ENCODE data around the gene AGBL3.
A peak's percentile ranks its signal among the peaks of the same experiment; 100 is the strongest.

The AGBL3 gene

DNA sequence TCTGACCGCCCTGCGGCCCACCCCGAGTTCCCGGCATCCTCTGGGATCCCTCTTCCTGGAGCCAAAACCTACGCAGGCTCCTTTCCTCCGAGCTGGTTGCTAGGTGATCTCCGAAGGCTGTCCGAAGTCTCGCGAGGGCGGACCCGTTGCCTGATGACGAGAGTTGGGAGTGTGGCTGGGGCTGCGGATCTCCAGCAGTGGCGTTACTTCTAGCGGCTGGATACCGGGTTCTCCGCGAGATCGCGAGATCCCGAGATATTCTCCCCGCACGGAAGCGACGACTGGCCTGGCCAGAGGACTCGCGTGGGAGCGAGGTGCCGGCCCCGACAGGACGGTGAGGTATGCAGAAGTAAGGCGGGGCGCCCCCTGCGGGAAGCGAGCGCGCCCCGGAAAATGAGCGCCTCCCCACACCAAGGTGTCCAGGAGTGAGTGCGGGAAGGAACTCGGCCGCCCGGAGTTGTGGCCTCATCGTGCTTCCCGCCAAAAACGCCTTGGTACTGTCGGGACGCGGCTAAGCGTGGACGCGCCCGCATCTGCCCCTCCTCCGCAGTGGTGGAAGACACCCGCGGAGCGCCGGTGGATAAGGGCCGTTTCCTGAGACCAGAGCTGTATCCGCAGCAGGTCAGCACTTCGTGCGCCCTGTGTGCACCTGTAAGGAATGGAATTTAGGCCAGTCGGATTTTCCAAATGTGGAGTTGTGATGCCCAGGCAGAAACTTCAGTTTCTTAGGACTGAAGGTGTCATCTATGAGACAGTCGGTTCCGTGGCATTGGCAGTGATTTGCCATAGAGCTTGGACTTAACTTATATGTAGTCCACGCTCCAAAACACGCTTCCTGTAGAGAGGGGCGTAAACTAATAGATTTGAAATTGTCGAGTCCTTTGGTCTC is at the start of gene AGBL3:
AGBL3 (plus strand) TSS at position 146 of the 889 bp plus-strand sequence. CDS start 1,426 bp downstream, outside the sequence.
- DNase-seq (ENCODE audit: low read depth in 2 of 2): peak; percentile 83 to 90

DNA sequence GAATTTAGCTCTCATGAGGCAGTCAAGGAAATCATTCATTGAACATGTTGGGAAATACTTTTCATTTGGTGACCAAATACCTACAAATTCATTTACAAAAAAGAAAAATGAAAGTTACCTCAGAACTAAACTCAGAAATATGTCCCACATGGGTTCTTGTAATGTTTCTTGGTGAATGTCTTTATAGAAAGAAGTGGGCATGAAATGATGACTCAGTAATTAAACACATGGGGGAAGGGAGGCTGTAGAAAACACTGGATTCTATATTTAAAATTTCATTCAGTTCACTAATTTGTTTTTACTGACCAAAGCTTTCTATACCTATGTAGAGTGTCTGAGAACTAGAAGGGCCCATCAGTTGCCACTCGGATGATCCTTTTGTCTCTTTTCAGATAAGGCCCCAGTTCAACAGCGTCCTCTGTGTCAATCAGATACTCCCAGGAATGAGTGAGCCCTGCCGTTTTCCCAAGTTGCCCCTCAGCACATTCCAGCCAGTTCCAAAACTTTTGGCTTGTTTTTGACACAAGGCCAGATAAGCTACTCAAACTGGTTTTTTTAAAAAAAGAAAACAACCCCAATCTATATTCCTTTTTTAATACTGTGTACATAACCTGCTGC is 49.3 kb upstream of the AGBL3 start:
- no peak for DNase-seq (ENCODE audit: low read depth in 2 of 2)

DNA sequence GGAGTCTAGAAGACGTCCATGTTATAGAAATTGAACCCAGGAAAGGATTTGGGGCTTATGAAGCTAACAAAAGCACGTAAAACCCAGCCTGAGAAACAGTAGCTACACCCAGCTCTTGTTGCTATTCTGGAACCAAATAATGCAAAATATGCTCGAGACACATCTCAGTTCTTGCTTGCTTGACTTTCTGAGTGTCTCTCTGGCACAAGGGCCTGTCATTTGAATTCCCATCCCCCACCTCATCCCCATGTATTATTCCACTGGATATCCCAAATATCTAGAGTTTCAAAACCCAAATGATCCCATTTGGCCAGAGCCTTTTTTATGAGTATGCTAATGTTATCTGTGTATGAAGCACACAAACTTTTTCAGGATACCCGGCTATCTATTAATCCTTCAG is 48.2 kb upstream of the AGBL3 start:
- DNase-seq (ENCODE audit: low read depth in 2 of 2): no peak

DNA sequence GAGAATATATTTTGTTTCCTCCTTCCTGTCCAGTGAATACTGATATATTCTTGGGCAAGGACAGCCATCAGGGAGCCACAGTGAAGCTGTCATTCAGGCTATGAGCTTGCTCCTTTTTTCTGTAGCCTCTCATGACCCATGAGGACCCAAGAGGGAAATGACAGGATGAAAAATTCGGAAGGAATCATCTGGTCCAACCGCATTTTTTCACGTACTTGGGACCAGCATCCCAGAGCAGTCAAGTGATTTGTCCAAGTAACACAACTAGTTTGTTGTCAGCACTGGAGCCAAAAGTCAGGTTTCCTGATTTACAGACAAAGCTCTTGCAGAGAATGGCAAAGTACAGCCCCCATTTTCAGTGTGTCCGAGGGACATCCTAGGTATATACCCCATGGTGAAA is 47.2 kb upstream of the AGBL3 start:
- no peak for DNase-seq (ENCODE audit: low read depth in 2 of 2)

DNA sequence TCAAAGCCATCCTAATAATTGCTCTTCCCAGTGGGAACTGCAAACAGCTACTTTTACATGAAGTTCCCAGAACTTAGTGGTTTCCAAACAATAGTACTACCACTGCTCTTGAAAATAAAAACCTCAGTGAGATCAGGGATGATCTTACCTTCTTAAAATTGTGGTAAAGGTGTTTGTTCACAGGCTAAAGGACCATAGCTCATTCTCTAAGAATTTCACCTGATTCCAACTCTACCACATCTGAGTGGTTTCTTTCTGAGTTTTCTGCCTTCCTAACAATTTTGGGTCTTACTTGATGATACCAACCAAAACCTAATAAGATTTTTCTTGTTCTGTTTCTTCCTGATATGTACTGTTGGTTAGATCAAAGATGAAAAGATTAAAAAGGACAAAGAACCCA is 45.6 kb upstream of the AGBL3 start:
- DNase-seq (ENCODE audit: low read depth in 2 of 2): no peak

DNA sequence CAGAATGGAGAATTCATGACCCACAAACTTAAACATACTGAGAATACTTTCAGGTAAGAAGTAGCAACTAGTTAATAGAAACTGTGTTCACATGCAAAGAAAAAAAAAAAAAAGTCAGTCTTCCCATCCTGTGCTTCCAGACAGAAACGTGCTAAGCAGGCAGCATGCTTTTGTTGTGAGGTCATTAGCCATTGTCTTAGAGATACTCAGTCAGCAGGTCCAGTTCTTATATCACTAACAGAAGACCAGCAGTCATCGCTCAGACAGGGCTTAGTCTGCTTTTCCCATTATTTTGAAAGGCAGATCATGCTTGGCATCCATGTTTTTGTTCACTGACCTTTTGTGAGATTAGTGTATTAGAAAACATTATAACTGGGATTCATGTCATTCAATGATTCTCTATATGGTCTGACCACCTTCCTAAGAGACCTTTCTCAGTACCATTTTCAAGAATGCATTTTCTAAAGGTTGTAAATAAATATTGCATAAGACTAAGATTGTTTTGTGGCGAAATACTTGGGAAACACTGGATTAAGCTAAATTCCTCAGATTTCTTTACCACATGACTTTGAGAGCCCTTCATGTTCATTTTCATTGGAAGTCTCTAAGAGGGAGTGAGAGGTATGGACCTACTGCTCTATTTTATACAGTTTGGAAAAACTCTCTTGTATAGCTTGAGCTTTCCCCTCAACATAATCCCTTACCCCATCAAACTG is 45.0 kb upstream of the AGBL3 start:
- no peak for DNase-seq (ENCODE audit: low read depth in 2 of 2)

DNA sequence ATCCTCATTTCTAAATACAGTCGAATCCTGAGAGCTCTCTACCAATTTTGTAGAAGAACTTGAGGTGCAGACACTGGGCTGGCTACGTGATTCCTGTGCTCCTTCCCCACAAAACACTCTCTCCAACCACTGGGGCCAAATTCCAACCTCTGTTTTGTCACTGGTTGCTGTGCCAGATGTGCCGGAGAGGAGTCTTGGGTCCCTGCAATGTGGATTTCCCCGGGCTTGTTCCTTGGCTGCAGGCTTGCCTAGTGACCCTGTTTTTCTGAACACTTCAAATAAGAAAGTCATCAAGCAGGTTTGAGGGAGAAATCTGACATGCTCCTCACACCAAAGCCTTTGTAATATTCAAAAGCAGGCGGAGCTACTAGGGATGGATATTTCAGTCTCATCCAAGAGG is 44.4 kb upstream of the AGBL3 start:
- no peak for DNase-seq (ENCODE audit: low read depth in 2 of 2)

DNA sequence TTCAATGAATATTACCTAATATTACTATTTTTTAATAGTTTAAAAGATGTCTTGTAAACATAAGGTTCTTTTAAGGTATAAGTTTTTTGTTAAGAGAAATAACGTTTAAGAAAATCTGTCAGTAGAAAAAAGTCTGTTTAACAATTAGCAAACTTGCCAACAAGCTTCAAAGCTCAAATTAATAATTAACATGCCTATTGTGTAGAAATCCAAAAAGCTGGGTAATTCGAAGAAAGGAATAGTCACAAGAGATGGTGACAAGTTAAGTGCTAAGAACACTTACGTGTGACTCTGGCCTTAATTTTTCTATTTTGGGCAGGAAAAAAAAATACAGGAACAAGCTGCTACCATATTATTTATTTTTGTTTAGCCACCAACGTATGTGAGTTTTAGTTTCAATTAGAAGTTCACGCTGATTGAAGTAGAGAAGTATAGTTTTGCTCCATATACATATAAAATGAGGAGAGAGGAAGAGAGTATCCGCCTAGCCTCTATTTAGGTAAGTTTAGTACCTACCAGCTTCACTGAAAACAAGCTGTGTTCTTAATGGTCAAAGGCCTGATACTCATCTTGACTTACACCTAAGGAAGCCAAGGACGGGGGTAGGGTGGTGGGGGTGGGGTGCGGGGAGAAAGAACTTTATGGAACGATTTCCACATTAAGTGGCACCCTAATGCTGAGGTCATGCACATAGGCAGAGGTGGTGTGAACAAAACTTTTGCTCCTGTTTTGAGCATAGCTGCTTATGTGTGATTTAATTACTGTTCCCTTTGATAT is 43.4 kb upstream of the AGBL3 start:
- DNase-seq (ENCODE audit: low read depth in 2 of 2): no peak

DNA sequence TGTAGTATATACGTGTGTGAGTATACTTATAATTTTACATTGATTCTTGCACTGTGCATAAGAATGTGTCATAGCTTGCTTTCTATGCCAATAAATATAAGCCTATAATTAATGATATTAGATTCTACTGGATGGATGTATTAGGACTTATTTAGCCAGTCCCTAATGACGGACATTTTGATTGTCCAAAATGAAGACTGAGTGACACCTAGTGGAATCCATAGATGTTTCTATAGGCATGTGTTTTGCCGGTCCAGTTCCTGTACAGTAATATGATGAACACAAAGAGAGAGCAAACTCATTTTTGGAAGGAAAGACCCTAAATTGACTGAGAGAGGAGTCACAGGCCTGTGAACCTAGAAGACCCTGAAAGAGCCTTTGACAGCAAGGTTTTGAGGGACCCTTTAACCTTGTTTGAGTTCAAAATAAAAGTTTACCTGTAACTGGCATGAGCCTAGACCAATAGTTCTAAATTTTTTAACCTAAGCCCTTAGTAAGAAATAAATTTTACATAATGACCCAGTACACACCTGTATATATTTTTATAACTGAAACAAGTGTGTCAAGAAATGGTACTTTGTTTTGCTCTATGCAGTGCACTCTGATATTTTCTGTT is 42.4 kb upstream of the AGBL3 start:
- no peak for DNase-seq (ENCODE audit: low read depth in 2 of 2)

DNA sequence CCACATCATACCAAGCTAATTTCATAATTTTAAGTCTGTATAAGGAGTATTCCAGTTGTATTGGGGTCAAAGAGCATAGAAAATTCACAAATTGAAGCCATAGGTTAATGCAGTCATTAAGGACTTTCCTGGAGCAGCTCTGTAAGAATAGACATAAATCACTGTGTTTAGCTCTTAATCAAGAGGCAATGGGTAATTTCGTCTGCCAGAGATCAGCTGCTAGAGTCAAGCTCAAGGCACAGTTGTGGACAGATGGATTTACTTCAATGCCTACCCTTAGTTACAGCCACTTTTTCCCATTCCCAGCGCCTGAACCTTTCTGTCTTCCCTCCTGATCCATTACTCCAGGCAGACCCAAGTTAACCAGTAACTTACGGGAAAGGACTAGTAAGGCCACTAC is 40.6 kb upstream of the AGBL3 start:
- DNase-seq (ENCODE audit: low read depth in 2 of 2): no peak

DNA sequence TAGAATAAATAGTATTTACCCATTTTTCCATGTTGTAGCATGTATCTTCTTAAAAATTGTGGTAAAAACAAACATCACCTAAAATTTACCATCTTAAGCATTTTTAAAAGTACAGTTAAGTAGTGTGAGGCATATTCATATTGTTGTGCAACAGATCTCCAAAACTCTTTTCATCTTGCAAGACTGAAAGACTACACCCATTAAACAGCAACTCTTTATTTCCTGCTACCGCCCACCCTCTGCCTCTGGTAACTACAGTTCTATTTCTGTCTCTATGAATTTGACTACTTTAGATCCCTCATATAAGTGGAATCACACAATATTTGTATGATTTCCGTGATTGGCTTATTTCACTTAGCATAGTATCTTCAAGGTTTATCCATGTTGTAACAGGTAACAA is 40.0 kb upstream of the AGBL3 start:
- DNase-seq (ENCODE audit: low read depth in 2 of 2): no peak

DNA sequence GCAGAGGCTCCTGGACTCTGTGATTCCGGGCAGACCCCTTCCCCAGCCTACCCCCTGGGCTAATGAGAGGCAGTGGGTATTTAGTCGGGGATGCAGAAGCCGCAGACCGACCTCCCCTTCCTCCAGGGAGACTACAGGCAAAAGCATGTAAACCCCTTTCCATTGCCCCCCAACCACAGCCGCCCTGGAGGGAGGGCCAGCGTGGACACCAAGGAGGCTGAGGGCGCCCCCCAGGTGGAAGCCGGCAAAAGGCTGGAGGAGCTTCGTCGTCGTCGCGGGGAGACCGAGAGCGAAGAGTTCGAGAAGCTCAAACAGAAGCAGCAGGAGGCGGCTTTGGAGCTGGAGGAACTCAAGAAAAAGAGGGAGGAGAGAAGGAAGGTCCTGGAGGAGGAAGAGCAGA is 39.0 kb upstream of the AGBL3 start:
- no peak for DNase-seq (ENCODE audit: low read depth in 2 of 2)

DNA sequence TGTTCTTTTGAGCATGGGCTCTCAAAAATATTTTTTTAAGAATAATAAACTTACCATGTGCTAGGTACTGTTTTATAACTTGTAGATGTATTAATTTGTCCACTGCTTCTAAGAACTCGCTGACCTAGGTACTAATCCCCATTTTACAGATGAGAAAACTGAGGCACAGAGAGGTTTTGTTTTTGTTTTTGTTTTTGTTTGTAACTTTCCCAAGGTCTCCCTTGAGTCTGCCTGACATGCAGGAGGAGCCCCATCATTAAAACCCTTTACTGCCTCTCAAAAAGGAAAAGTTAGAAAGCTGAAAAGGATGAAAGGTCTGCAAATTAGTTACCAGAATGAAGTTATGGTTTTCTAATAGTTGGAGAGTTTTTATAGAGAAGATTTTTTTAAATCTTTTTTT is 38.5 kb upstream of the AGBL3 start:
- DNase-seq (ENCODE audit: low read depth in 2 of 2): no peak

DNA sequence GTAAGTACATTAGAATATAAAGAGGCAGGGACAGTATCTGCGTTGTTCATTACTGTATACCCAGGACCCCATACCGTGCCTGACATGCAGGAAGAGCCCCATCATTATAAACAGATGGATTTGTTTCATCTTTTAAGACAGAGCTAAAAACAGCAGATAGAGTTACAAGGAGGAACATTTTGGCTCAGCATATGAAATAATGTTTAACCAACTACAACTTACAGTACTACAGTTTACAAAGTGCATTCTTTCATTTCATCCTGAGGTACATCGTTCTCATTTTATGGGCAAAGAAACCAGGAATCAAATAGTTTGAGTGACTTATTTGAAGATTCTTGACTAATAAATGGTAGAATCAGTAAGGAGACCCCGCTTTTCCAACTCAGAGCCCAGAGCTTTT is 38.1 kb upstream of the AGBL3 start:
- no peak for DNase-seq (ENCODE audit: low read depth in 2 of 2)

DNA sequence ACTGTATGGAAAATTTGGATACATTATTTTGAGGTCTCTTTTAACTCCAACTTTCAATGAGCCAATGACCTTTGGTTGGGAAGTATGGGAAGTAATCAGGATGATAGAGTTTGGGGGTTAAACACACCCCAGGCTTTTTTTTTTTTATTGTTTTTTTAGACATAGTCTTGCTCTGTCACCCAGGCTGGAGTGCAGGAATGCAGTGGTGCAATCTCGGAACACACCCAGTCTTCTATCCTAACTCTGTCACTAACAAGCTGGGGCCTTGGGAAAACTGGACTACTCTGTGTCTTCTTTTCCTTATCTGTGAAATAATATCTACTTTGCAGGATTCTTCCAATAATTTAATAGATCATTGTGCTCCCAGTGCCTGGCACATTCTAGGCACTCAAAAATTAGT is 37.6 kb upstream of the AGBL3 start:
- DNase-seq (ENCODE audit: low read depth in 2 of 2): no peak

DNA sequence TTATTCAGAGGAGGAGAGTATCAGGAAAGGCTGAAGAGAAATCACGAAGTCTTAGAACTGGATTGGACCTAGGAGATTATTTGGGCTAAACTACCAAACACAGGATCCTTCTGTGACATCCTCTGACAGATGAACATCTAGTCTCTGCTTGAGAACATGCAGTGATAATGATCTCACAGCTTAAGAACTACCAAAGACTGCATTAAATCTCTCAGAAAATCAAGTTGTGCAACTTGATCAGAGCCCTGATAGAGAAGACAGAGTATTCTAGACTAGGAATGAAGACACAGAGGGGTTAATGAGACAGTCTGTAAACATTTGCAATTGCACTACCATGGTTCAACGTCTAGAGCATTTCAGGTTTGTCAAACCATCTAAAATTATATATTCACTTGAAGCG is 37.1 kb upstream of the AGBL3 start:
- no peak for DNase-seq (ENCODE audit: low read depth in 2 of 2)

DNA sequence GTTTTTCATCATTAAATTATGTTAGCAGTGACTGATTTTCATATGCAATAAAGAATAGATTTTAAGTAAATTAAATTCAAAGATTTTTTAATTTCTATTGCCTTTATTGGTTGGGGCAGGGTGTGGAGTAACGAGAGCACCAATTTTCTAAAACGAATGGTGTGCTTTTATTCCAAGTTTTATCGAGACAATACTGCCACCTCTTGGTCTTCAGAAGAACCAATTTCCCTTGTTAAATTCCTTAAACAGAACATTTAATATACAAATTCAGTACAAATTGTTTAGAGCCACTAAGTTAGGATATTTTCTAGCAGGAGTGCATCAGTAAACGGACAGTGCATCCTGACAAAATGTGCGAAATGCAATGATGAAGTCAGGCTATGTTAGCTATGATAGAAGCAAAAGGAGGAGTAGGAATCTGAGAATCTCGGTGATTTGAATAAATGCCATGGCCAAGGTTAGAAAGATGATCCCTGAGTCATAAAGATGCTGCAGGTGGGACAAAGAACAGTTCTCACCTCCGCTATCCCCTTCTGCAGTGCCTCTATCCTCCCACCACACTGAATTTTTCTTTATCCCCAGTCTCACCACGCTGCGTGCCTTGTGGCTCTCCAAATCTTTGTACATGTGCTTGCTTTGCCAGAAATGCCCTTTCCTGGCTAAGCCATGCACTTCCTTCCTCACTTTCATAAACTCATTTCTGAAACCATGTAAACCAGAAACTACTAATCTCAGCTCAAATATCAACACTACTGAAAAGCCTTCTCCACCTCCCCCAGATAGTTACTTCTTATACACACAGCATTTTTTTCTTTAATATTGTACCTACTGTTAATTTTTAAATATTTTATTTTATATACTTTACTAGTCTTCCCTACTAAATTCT is 31.9 kb upstream of the AGBL3 start:
- DNase-seq (ENCODE audit: low read depth in 2 of 2): no peak

DNA sequence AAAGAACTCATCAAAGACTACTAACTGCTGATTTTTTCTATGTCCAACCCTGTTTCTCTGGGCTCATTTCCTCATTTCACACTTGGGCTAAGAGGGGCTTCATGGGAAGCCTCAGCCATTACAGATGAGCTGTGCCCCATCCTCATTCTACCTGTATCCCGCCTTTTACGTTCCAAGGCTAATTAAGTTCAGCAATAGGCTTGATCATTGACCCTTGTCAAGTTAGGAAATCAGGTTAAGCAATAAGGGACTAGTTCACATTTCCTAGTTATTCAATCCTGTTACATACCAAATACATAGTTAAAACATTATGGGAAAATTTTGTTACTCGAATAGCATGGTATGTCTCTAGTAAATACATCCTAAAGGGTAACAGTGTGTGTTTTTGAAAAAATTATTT is 29.3 kb upstream of the AGBL3 start:
- no peak for DNase-seq (ENCODE audit: low read depth in 2 of 2)

DNA sequence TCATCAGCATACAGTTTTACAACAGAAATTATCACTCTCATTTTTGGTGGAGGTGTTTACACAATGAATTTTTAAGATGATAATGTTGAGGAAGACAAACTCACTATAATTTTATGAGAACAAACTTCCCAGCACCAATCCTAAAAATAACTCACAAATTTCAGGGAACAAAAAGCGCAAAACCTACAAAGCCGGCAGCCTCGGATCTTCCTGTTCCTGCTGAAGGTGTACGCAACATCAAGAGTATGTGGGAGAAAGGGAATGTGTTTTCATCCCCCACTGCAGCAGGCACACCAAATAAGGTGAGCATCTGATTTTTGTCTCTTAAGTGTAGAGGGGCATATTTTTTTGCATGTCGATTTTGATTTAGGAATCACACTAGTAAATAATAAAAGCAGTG is 26.5 kb upstream of the AGBL3 start:
- no peak for DNase-seq (ENCODE audit: low read depth in 2 of 2)

DNA sequence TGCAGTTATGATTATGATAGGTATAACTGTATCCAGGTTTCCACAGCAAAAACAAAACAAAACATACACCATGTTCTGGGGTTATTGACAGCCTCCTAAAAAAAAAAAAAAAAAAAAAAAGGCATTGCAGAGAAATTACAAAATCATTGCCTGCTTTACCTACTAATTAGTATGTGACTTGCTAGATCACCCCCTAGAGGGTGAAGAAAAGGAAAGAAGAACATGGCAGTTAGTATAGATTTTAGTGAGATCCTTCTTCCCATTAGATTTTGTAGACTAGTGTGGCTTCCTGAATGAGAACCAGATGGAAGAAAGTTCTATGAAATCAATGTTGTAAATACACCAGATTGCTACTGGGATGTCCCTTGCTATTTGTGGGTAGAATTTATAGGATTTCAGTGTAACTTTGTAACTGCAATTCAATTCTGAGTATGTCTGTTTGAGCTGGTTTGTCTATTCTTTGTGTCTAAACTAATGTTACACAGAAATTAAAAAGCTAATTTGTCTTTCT is 24.0 kb upstream of the AGBL3 start:
- DNase-seq (ENCODE audit: low read depth in 2 of 2): no peak
